KMS-11 (cell line): ENCODE measurements around the gene IGFBP1.
A peak's percentile ranks its signal among the peaks of the same experiment; 100 is the strongest.

ENCODE experiments used
- H2AFZ ChIP-seq: fragments of 200-600 bp; sonication (generic); 2 replicates; pipeline ENCODE4 v1.6.1; 2016; ENCODE audit warnings: antibody characterized with exemption, mixed run types, low read depth
- H3K27ac ChIP-seq: fragments of 200-600 bp; sonication (generic); 2 replicates; pipeline ENCODE4 v1.6.1; 2016; ENCODE audit warnings: mild to moderate bottlenecking, mixed run types
- H3K27me3 ChIP-seq: fragments of 200-600 bp; sonication (generic); 2 replicates; pipeline ENCODE4 v1.6.1; 2017; ENCODE audit warnings: mild to moderate bottlenecking, low read depth, mixed run types, moderate library complexity; ENCODE audit not compliant: insufficient read depth
- H3K36me3 ChIP-seq: fragments of 200-600 bp; sonication (generic); 2 replicates; pipeline ENCODE4 v1.6.1; 2017; ENCODE audit warnings: mild to moderate bottlenecking, mixed run types; ENCODE audit not compliant: insufficient read depth
- H3K4me1 ChIP-seq: fragments of 200-600 bp; sonication (generic); 2 replicates; pipeline ENCODE4 v1.6.1; 2016; ENCODE audit warnings: mild to moderate bottlenecking, low read depth, mixed run types; ENCODE audit not compliant: poor library complexity, severe bottlenecking
- H3K4me2 ChIP-seq: fragments of 200-600 bp; sonication (generic); 2 replicates; pipeline ENCODE4 v1.7.0; 2016; ENCODE audit warnings: mild to moderate bottlenecking, mixed run types
- H3K4me3 ChIP-seq: fragments of 200-600 bp; sonication (generic); IDR thresholded peaks from 2 replicates; pipeline ENCODE4 v1.6.1; 2017; ENCODE audit warnings: low read depth, low read length, mixed read lengths; ENCODE audit not compliant: insufficient read depth
- H3K79me2 ChIP-seq: fragments of 200-600 bp; sonication (generic); 2 replicates; pipeline ENCODE4 v1.6.1; 2016; ENCODE audit warnings: low read depth, mixed run types; ENCODE audit not compliant: insufficient read depth
- H3K9ac ChIP-seq: fragments of 200-600 bp; sonication (generic); 2 replicates; pipeline ENCODE4 v1.6.1; 2016; ENCODE audit warnings: mild to moderate bottlenecking, mixed run types
- H4K20me1 ChIP-seq: fragments of 200-600 bp; sonication (generic); 2 replicates; pipeline ENCODE4 v1.6.1; 2016; ENCODE audit warnings: mild to moderate bottlenecking, mixed run types; ENCODE audit not compliant: insufficient read depth
- CTCF ChIP-seq: fragments of 200-600 bp; sonication (generic); conservative IDR thresholded peaks from 2 replicates; pipeline ENCODE4 v1.6.1; 2017; ENCODE audit warnings: low read depth, mild to moderate bottlenecking, antibody characterized with exemption, low read length, moderate library complexity, mixed read lengths

IGFBP1 gene

GRCh38 chr7:45920502-45921380, 32.5 kb downstream of the IGFBP1 start, which contains the start of gene IGFBP3:
IGFBP3 (minus strand) TSS chr7:45921272; CDS start chr7:45921140, 132 bp downstream.
- peak within 1 kb of the TSS; percentile 79 for H3K4me2 ChIP-seq
- no peaks in the 10 kb centered on the region for H4K20me1 ChIP-seq
- H3K9ac ChIP-seq, result no peak within 1 kb of the TSS; the same call in 1 of the 2 replicates
- no peaks in the 10 kb centered on the region for H3K79me2 ChIP-seq
- H2AFZ ChIP-seq, result peak within 1 kb of the TSS; percentile 82
- no peaks in the 10 kb centered on the region; the same call in 1 of the 2 replicates for H3K27me3 ChIP-seq
- H3K36me3 ChIP-seq, result no peaks in the 10 kb centered on the region
- H3K4me1 ChIP-seq, result peaks cover 29% of the 10 kb centered on the region
- H3K4me3 ChIP-seq, result no peak within 1 kb of the TSS
- TF ChIP-seq CTCF, result no peak
- H3K27ac ChIP-seq, result no peak within 1 kb of the TSS

- no peaks in the 10 kb centered on the region for H3K79me2 ChIP-seq
- H4K20me1 ChIP-seq, result no peaks in the 10 kb centered on the region
- H3K36me3 ChIP-seq, result no peaks in the 10 kb centered on the region
- H3K27me3 ChIP-seq, result no peaks in the 10 kb centered on the region; the same call in 1 of the 2 replicates
- H2AFZ ChIP-seq, result peak overlapping the region; percentile 82
- no peak for TF ChIP-seq CTCF
- H3K27ac ChIP-seq, result no peak overlapping the region
- H3K4me3 ChIP-seq, result no peak overlapping the region
- H3K9ac ChIP-seq, result no peak overlapping the region
- H3K4me2 ChIP-seq, result peak overlapping the region; percentile 79
- H3K4me1 ChIP-seq, result peaks cover 29% of the 10 kb centered on the region
Measured at GRCh38 chr7:45921381-45921698, 33.1 kb downstream of the IGFBP1 start.

GRCh38 chr7:45921699-45922519, 33.6 kb downstream of the IGFBP1 start:
- Histone ChIP-seq H4K20me1 (no peaks in the 10 kb centered on the region), H3K27me3 (no peaks in the 10 kb centered on the region; the same call in 1 of the 2 replicates), H2AFZ (peak overlapping the region; percentile 82), H3K4me1 (peaks cover 29% of the 10 kb centered on the region), H3K4me2 (peak overlapping the region; percentile 79), H3K27ac (no peak overlapping the region), H3K4me3 (no peak overlapping the region), H3K9ac (peak overlapping the region; percentile 18; the same call in 1 of the 2 replicates), H3K36me3 (no peaks in the 10 kb centered on the region), H3K79me2 (no peaks in the 10 kb centered on the region)
- TF ChIP-seq CTCF, result peak; percentile 97

- H3K4me2 ChIP-seq, result peak overlapping the region; percentile 79
- no peak overlapping the region for H3K4me3 ChIP-seq
- no peak for TF ChIP-seq CTCF
- no peaks in the 10 kb centered on the region; the same call in 1 of the 2 replicates for H3K27me3 ChIP-seq
- H3K79me2 ChIP-seq, result no peaks in the 10 kb centered on the region
- peak overlapping the region; percentile 18; the same call in 1 of the 2 replicates for H3K9ac ChIP-seq
- H4K20me1 ChIP-seq, result no peaks in the 10 kb centered on the region
- H3K27ac ChIP-seq, result peak overlapping the region; percentile 8; the same call in 1 of the 2 replicates
- peaks cover 26% of the 10 kb centered on the region for H3K4me1 ChIP-seq
- peak overlapping the region; percentile 82 for H2AFZ ChIP-seq
- no peaks in the 10 kb centered on the region for H3K36me3 ChIP-seq
Measured at GRCh38 chr7:45922810-45923209, 34.5 kb downstream of the IGFBP1 start.
